CD4-positive, alpha-beta T cell treated with Interleukin-21 for 1 hour (primary cell): ENCODE data around the gene HIVEP2.
A peak's percentile ranks its signal among the peaks of the same experiment; 100 is the strongest.

Experiments
- DNase-seq: peaks from one replicate; pipeline ENCODE4 v3.0.0-alpha.2; 2020

The HIVEP2 gene

GRCh38 chr6:142916881-142917280 lies 28.1 kb downstream of the HIVEP2 start:
- DNase-seq, result no peak

- peak; percentile 57 for DNase-seq
These were observed 29.9 kb downstream of the HIVEP2 start for GRCh38 chr6:142914937-142915697.

DNA sequence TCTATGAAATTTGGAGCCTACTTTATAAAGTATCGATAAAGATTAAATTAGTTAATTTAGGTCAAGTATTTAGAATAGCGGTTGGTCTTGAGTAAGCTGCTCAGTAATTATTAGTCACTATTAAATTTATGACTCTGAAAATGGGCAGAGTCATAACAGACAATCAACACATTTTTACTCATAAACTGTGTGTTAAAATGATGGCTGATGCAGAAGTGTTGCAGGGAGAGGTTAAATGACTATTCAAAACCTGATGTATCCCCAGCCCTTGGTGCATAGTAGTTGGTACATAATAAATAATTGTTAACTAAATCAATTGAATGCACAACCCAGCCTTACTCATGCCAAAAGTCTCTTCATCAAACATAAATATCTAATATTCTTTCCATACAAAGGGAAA lies 30.6 kb downstream of the HIVEP2 start:
- DNase-seq, result no peak

- peak; percentile 86 for DNase-seq
These were observed 31.4 kb downstream of the HIVEP2 start for GRCh38 chr6:142913511-142914047.

DNA sequence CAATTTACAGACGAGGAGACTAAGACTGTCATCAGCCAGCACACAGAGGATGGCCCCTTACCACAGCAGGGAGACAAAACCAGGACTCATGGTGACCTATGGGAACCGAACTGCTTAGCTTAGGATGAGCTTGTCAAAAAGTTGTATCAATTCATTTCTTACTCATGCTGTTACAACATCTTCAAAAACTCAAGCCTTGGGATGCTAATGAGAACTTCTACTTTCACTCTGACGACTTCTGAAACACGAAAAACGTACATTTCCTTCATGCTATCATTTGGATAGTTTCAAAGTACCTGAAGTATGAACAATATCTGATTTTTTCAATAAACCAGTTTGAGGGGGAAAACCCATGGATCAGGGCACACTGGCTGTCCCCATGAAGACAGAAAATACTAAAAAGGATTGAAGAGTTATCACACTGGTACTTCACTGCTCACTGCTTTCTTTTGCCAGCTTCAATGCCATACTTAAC lies 31.9 kb downstream of the HIVEP2 start:
- peak; percentile 57 for DNase-seq

DNA sequence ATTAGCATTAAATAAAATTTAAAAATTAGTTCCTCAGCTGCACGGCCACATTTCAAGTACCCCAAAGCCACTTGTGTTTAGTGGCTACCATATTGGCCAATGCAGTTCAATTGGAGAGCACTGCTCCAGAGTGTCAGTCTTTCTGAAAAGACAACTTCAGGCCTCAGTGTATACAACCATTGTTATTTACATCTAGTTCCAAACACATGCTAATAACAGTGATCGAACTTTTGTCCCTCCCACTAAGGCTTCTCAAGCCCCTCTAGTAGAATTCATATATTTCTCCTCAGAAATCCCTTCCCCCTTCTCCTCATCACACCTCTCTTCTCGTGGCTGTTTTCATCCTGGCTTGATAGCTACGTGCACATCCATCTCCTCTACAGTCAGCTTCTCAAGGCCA lies 32.9 kb downstream of the HIVEP2 start:
- DNase-seq, result no peak

GRCh38 chr6:142911430-142911829 lies 33.5 kb downstream of the HIVEP2 start:
- DNase-seq, result no peak

DNA sequence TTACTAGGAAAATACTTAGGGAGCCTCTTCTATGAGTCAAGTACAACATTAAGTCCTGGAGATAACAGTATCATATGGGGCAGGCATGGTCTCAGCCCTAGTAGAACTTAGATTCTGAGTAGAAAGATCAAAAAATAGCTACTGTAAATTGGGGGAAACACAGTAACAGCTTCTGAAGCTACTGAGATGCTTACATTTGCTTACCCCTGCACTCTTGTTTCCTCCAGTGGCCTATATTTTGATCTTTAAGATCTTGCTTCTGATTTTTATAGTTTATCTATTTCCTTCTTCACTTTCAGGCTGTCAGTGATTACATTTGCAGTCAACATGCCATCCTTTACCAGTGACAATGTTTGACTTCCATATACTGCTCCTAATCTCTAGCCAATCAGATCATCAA lies 35.3 kb downstream of the HIVEP2 start:
- DNase-seq, result peak; percentile 42

- no peak for DNase-seq
These were observed 36.7 kb downstream of the HIVEP2 start for GRCh38 chr6:142908235-142908634.

DNA sequence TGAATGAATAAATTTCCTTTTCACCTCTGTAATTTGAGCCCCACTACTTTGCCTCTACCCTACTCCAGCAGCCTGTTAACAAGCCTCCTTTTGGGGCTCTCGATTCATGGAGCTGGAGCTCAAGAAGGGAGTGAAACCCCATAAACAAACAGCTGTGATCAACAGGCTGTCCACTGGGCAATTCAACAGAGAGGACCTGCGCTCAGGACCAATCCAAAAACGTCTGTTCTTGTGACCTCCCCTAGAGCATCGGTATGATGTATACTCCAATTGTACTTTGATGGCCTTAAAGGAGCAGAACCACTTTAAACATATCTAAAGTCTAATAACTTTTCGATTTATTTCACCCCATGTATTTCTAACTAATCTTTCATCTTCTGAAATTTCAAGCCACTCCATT lies 37.4 kb downstream of the HIVEP2 start:
- DNase-seq, result peak; percentile 83

GRCh38 chr6:142906945-142907470 lies 38.0 kb downstream of the HIVEP2 start:
- peak; percentile 64 for DNase-seq

- peak; percentile 60 for DNase-seq
These were observed 41.2 kb downstream of the HIVEP2 start for GRCh38 chr6:142903812-142904211.

DNA sequence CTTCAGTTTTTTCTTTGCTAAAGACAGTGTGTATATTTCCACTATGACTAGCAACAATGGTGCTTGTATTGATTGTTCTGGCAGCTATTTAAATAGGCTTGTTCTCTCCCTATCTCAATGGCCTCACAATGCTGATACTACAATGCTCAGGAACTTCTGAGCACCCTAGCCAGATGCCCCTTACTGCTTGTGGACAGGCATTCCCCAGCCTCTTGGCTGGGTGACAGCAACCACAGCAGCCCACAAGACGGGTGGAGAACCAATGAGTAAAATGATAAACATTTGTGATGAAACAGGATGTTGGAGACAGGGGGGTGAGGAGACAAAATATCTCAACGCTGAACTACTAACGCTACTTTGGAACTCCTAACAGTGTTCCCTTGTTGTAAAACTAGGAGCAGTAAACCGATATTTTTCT lies 42.3 kb downstream of the HIVEP2 start:
- peak; percentile 92 for DNase-seq

GRCh38 chr6:142901611-142902010 lies 43.4 kb downstream of the HIVEP2 start:
- no peak for DNase-seq

DNA sequence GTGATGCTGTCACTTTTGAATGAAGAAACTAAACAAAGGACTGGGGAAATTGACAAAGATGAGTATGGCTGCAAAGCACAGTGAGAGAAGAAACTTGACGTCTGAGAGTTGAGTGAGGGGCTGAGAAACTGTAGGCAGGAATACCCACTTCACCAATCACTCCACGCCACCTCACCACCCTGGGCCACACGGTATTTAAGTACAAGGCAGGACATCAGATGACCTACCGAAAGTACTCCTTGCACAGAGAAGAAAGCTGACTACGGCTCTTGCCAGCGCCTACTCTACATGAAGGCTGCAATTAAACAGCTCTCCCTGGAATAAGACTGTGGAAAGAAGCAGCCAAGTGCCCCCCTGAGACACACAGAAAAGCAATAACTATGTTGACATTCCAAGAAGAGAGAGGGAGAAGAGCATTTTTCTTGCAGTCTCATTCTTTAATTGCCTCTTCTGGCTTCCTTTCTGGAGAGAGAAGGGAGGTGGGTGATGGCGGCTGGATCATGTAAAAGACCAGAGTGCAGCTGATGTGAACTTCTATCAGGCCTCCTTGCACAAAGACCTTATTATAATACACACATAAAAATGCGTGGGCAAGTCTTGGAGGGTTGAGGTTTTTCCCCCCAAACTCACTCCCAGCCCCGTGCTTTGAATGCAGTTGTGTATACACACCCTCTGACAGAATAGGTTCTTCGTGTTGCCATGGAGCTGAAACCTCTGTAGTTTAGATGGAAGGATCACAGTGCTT lies 44.6 kb downstream of the HIVEP2 start:
- peak; percentile 76 for DNase-seq

DNA sequence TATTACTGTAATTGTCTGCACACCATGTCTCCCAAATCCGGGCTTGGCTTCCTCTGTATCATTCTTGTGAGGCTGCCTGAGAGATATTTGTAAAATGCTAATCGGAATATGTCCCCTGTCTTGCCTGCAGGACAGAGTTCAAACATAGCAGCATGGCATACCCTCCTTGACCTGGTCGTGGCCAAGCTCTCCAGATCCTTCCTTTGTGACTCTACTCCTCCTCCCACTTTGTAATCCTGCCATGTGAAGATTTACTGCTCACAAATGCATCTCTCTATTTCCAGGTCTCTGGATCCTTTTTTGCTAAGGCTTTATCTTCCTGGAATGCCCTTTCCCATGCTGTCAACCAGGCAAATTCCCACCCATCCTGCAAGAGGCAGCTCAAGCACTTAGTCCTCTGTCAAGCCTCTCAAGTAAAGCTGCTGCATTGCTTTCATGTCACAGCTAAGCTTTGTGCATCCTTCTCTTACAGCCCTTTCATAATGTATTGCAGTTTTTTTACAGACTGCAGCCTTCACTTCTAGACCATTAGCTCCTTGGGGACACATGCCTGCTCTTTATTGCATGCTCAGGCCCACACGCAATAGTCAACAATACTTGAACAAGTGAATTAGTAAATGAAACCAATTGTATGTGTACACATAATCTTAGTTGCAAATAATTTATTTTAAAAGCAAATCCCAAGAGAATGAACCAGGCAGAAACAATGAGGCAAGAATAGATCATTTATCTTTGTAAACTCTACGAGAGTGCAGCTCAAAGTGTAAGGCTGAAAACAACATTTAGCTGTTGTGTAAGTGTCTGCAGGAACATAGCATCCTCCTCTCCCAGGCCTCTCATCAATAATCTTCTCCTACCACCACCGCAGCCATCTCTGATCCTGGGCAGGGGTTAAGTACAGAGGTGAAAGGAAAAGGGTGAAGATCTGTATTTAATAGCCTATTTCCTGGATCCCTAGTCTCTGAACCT lies 45.8 kb downstream of the HIVEP2 start:
- DNase-seq, result no peak

DNA sequence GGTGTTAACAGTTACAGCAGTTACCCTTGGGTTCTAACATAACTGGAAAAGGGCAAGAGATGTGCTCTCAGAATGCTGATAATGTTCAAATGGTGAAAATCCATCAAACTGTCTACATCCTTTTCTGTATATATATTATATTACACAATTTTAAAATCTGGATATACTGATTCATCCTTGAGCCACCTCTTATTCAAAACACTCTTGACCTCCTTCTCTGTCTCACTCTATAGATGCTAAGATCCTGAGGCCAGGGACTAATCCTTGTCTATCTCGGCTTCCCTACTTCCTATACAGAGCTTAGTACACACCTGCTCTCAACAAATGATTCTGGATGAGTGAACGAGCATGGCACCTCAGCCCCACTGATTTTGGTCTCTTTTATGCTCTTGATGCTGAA lies 47.3 kb downstream of the HIVEP2 start:
- DNase-seq, result no peak

GRCh38 chr6:142896732-142897131 lies 48.2 kb downstream of the HIVEP2 start:
- no peak for DNase-seq

DNA sequence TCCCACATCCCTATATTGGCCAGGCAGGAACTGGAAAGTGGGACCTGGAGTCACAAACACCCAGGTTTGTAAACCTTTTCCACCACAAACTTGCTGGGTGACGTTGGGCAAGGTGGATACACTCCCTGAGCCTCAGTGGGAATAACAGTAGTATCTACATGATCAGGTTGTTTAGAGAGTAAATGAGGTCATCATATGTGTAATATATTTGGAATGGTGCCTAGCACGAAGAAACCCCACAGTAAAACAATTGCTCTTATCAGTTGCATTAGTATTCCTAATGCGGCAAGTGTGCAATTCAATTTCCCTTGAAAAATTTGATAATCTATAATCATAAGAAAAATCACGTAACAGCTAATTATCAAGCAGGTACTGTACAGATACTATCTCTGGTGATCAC lies 51.9 kb downstream of the HIVEP2 start:
- DNase-seq, result no peak

DNA sequence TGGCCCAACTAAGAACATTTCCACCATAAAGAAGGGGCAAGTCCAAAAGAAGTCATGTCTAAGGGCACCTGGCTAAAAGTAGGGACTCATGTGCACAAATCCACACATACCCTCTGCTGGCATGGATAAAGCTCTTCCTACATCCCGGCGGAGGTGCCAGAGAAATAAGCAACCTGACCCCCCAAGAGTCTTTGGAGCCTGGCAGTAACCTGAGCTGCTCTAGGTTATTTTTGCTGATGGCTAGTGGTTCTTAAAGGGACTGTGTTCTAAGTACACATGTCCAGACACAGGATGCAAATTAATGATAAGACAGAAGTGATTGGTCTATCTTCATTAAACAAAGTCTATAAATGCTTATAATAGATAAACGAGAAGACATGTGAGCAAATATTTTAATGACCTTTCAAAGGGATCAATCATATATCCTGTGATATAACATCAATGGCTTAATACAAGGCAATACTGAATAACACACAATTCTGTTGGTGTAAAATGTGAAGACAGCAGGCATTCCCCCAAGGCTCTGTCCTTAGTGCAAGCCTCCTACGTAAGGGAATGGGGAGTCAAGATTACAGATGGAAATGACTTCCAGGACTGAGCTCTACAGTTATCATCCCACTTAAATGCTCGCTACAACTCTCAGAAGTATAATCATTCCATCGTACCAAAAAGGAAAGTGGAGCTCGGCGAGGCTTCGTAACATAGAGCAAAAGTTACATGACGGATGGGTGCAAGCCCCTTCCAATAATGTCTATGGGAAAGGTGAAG lies 52.5 kb downstream of the HIVEP2 start:
- no peak for DNase-seq

- no peak for DNase-seq
These were observed 53.5 kb downstream of the HIVEP2 start for GRCh38 chr6:142891454-142891853.

DNA sequence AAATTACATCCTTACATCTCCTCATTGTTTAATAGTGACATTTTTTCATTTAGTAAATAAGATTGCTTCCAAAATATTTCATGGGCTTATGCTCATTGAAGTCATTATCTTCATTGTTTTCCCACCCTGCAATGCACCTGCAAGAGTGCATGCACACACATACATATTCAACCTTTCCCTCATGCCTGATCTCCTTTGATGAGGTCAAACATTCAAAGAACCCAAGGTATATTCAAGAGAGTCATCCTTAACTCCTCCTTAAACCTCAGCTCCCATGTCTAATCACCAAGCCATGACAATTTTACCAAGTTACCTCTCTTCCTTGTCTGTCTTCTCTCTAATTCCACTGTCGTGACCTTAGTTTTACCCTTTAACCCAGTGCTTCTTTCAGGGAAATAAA lies 56.5 kb downstream of the HIVEP2 start:
- no peak for DNase-seq
